OCI-LY3 (cell line): ENCODE measurements around the gene EHBP1.

ENCODE experiments used
- CTCF ChIP-seq: fragments of 200-600, 300-600 bp; sonication (generic); IDR thresholded peaks from 2 replicates; pipeline ENCODE4 v1.5.1; 2014; ENCODE audit warnings: antibody characterized with exemption, low read length, low read depth
- EZH2phosphoT487 ChIP-seq: fragments of 200-600 bp; shearing (Covaris generic); IDR thresholded peaks from 2 replicates; pipeline ENCODE4 v1.6.1; 2018; ENCODE audit warnings: antibody characterized with exemption, mixed run types, low read depth

DNA sequence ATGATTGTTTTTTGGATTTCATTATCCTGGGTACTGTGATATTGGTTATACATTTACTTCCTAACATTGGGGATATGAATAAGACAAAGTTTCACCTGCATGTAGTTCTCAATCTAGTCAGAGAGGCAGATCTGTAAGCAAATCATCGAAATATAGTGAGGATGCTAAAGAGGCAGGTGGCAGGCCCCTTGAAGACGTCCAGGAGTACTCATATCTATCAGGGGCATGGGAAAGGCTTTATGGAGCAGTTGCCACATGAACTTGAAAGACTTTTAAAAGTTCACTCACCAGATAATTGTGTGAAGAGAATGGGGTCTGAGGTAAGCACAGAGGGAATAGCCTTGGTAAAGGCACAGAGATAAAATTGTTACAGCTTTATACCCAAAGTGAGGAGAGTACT, 78.8 kb downstream of the EHBP1 start:
- TF ChIP-seq CTCF (no peak), EZH2phosphoT487 (no peak)
